HepG2 (cell line): ENCODE results near the gene EPB41. TPM values are rescaled to one million over a fixed set of nuclear protein-coding genes. Genes with fewer than 3 reads are reported as not detected.

Experiments used
- AFF4 ChIP-seq: sonication (generic); formaldehyde crosslinking; IDR thresholded peaks from 2 replicates; pipeline ENCODE4 v1.4.0; 2020; ENCODE audit warnings: missing genetic modification reagents
- DR1 ChIP-seq: sonication (generic); formaldehyde crosslinking; IDR thresholded peaks from 2 replicates; pipeline ENCODE4 v1.8.0; 2021; ENCODE audit warnings: mild to moderate bottlenecking, missing genetic modification reagents, inconsistent platforms
- GABPA ChIP-seq, 2 experiments: IDR thresholded peaks; 2 replicates each; pipeline ENCODE4 v1.6.1; 2011 to 2016; ENCODE audit warnings: low read depth in 2 of 2, low read length in 1 of 2, missing biosample characterization in 1 of 2, missing genetic modification characterization in 1 of 2
- IRF2 ChIP-seq: IDR thresholded peaks from 2 replicates; pipeline ENCODE4 v1.6.1; 2018; ENCODE audit warnings: missing genetic modification reagents, missing compliant biosample characterization
- MIXL1 ChIP-seq: IDR thresholded peaks from 2 replicates; pipeline ENCODE4 v1.6.1; 2016
- POLR2A ChIP-seq, 2 experiments: IDR thresholded peaks; 2 replicates each; pipeline ENCODE4 v1.6.1; 2011; ENCODE audit warnings: low read depth in 2 of 2, low read length in 2 of 2, mild to moderate bottlenecking in 1 of 2, moderate library complexity in 1 of 2; ENCODE audit not compliant: insufficient read depth in 1 of 2
- PRDM15 ChIP-seq: sonication (generic); formaldehyde crosslinking; IDR thresholded peaks from 2 replicates; pipeline ENCODE4 v1.4.0; 2020; ENCODE audit warnings: missing genetic modification reagents
- SAFB2 ChIP-seq: sonication (generic); formaldehyde crosslinking; IDR thresholded peaks from 2 replicates; pipeline ENCODE4 v1.5.1; 2020; ENCODE audit warnings: missing genetic modification reagents, low read depth, mild to moderate bottlenecking, borderline replicate concordance
- ZNF44 ChIP-seq: sonication (generic); formaldehyde crosslinking; IDR thresholded peaks from 2 replicates; pipeline ENCODE4 v1.5.1; 2020; ENCODE audit warnings: mild to moderate bottlenecking, missing genetic modification reagents
- ZNF446 ChIP-seq: sonication (generic); formaldehyde crosslinking; IDR thresholded peaks from 2 replicates; pipeline ENCODE4 v1.5.0; 2020; ENCODE audit warnings: mild to moderate bottlenecking, missing genetic modification reagents
- ZNF501 ChIP-seq: sonication (generic); formaldehyde crosslinking; IDR thresholded peaks from 2 replicates; pipeline ENCODE4 v1.5.1; 2020; ENCODE audit warnings: mild to moderate bottlenecking, moderate library complexity, missing genetic modification reagents
- ZNF670 ChIP-seq: sonication (generic); formaldehyde crosslinking; IDR thresholded peaks from 2 replicates; pipeline ENCODE4 v1.8.0; 2022; ENCODE audit warnings: mild to moderate bottlenecking, missing genetic modification reagents, borderline replicate concordance
- ZNF7 ChIP-seq: IDR thresholded peaks from 2 replicates; pipeline ENCODE4 v1.6.1; 2016; ENCODE audit warnings: missing biosample characterization, missing genetic modification reagents
- polyA plus RNA-seq, 8 experiments: library from polyadenylated mRNA; depleted of rRNA in 3 of 8; stranded (reverse) in 7 of 8; unstranded in 1 of 8; fragments of >200 nt; fragmentation: Illumina TruSeq in 4 of 8; extraction: Trizol in 4 of 8; gene quantifications; 2 replicates each; pipeline versions ENCODE4 v1.2.1 to v1.2.3, GENCODE V29; 2011 to 2016; ENCODE audit warnings: low read depth in 4 of 8, missing spikeins in 1 of 8, mixed read lengths in 1 of 8; ENCODE audit not compliant: insufficient read depth in 1 of 8
- total RNA-seq, 5 experiments: library from RNA; depleted of rRNA; stranded (reverse); fragments of >200 nt; fragmentation: Illumina TruSeq; extraction: Trizol; gene quantifications; 2 replicates each; pipeline ENCODE4 v1.2.3, GENCODE V29; 2016; ENCODE audit warnings: low read depth in 1 of 5

The EPB41 gene
- total and polyA plus RNA-seq, 2 of the 13 experiments (the other 11 are each of a cell fraction or from before 2014, with no cell fraction given): 34.5 to 46.7 TPM

- no peak for TF ChIP-seq PRDM15
- TF ChIP-seq AFF4 (CRISPR knock-in tag): no peak
- no peak for TF ChIP-seq GABPA (IDR thresholded peaks at IDR 0.05; ENCODE audit: low read depth, low read length)
- no peak for TF ChIP-seq GABPA (CRISPR knock-in tag; IDR thresholded peaks at IDR 0.05; ENCODE audit: low read depth)
- peak; percentile 21 to 27; a peak in 2 of 4 replicates for TF ChIP-seq POLR2A (IDR thresholded peaks at IDR 0.05; ENCODE audit: insufficient read depth in 1 of 2, low read depth in 2 of 2, low read length in 2 of 2)
- TF ChIP-seq ZNF501: no peak; the same call in 1 of the 2 replicates
- no peak for TF ChIP-seq SAFB2 (CRISPR knock-in tag)
- no peak for TF ChIP-seq ZNF446 (CRISPR knock-in tag)
- TF ChIP-seq MIXL1 (CRISPR knock-in tag): no peak
- TF ChIP-seq DR1 (CRISPR knock-in tag): no peak
- TF ChIP-seq ZNF7: no peak
- TF ChIP-seq ZNF44 (CRISPR knock-in tag): no peak
- TF ChIP-seq IRF2: no peak; the same call in 1 of the 2 replicates
- 0 out of 2 replicates have a peak, but pooled peaks have one; percentile 64 for TF ChIP-seq ZNF670 (CRISPR knock-in tag)
Measured at GRCh38 chr1:29124366-29125236, 210.2 kb downstream of the EPB41 start (continued).
